BE2C (cell line): ENCODE data around the gene LRRC7.

ENCODE experiments used
- DNase-seq: peaks from one replicate; pipeline ENCODE4 v3.0.0-alpha.2; 2020
- H3K27me3 ChIP-seq: fragments of 250-450 bp; sonication (Bioruptor Pico); 2 replicates; pipeline ENCODE4 v1.5.1; 2020; ENCODE audit warnings: mild to moderate bottlenecking
- H3K36me3 ChIP-seq: fragments of 250-450 bp; sonication (Bioruptor Pico); 2 replicates; pipeline ENCODE4 v1.5.1; 2020; ENCODE audit warnings: mild to moderate bottlenecking
- H3K4me1 ChIP-seq: fragments of 250-450 bp; sonication (Bioruptor Pico); 2 replicates; pipeline ENCODE4 v1.5.1; 2020
- H3K4me3 ChIP-seq: 2 replicates; pipeline ENCODE4 v1.5.1; 2011; ENCODE audit warnings: low read depth, low read length
- H3K9me3 ChIP-seq: fragments of 250-450 bp; sonication (Bioruptor Pico); 2 replicates; pipeline ENCODE4 v1.5.1; 2020
- CTCF ChIP-seq: IDR thresholded peaks from 2 replicates; pipeline ENCODE4 v1.5.1; 2012; ENCODE audit warnings: mild to moderate bottlenecking, low read depth, low read length

The LRRC7 gene

GRCh38 chr1:69765951-69766350 lies 198.2 kb downstream of the LRRC7 start:
- no peak for TF ChIP-seq CTCF
- Histone ChIP-seq H3K9me3 (no peaks in the 10 kb centered on the region), H3K4me3 (no peak overlapping the region), H3K27me3 (no peaks in the 10 kb centered on the region), H3K36me3 (no peaks in the 10 kb centered on the region), H3K4me1 (no peaks in the 10 kb centered on the region)
- no peak for DNase-seq

GRCh38 chr1:69766431-69767180 lies 198.9 kb downstream of the LRRC7 start:
- no peak for TF ChIP-seq CTCF
- Histone ChIP-seq H3K4me3 (no peak overlapping the region), H3K36me3 (no peaks in the 10 kb centered on the region), H3K9me3 (no peaks in the 10 kb centered on the region), H3K4me1 (no peaks in the 10 kb centered on the region), H3K27me3 (no peaks in the 10 kb centered on the region)
- no peak for DNase-seq

GRCh38 chr1:69776555-69776954 lies 208.8 kb downstream of the LRRC7 start:
- DNase-seq = no peak
- H3K27me3 ChIP-seq = no peaks in the 10 kb centered on the region
- no peaks in the 10 kb centered on the region for H3K4me1 ChIP-seq
- H3K36me3 ChIP-seq = no peaks in the 10 kb centered on the region
- H3K9me3 ChIP-seq = no peaks in the 10 kb centered on the region
- TF ChIP-seq CTCF = no peak
- H3K4me3 ChIP-seq = no peak overlapping the region

- H3K4me1 ChIP-seq = no peaks in the 10 kb centered on the region
- TF ChIP-seq CTCF = no peak
These were observed 209.7 kb downstream of the LRRC7 start for GRCh38 chr1:69777423-69777822.

GRCh38 chr1:69777971-69778370 lies 210.2 kb downstream of the LRRC7 start:
- Histone ChIP-seq H3K27me3 (no peaks in the 10 kb centered on the region), H3K36me3 (no peaks in the 10 kb centered on the region), H3K4me1 (no peaks in the 10 kb centered on the region), H3K4me3 (no peak overlapping the region), H3K9me3 (no peaks in the 10 kb centered on the region)
- no peak for DNase-seq
- TF ChIP-seq CTCF = no peak

More at GRCh38 chr1:69777423-69777822, 209.7 kb downstream of the LRRC7 start:
- Histone ChIP-seq H3K4me3 (no peak overlapping the region), H3K9me3 (no peaks in the 10 kb centered on the region), H3K27me3 (no peaks in the 10 kb centered on the region), H3K36me3 (no peaks in the 10 kb centered on the region)
- DNase-seq = no peak

GRCh38 chr1:69787151-69787550 lies 219.4 kb downstream of the LRRC7 start:
- DNase-seq = no peak
- Histone ChIP-seq H3K27me3 (no peaks in the 10 kb centered on the region), H3K4me1 (no peaks in the 10 kb centered on the region), H3K4me3 (no peak overlapping the region), H3K9me3 (no peaks in the 10 kb centered on the region), H3K36me3 (no peaks in the 10 kb centered on the region)
- TF ChIP-seq CTCF = no peak
